Breast epithelium (tissue), 4 donors: ENCODE measurements around the gene ADCY4. TPM values are rescaled to one million over a fixed set of nuclear protein-coding genes. Genes with fewer than 3 reads are reported as not detected.

Source experiments
- DNase-seq, 2 donors: peaks; one replicate each; pipeline ENCODE4 v3.0.0-alpha.2; 2019; ENCODE audit warnings: low spot score in 2 of 2
- H3K27ac ChIP-seq, 2 donors: fragments of 200-600 bp; sonication (generic) in 1 of 2; one replicate each; pipeline ENCODE4 v1.5.1; 2016 to 2019; ENCODE audit warnings: mild to moderate bottlenecking in 1 of 2
- H3K27me3 ChIP-seq, 2 donors: fragments of 200-600 bp; sonication (generic) in 1 of 2; one replicate each; pipeline versions ENCODE4 v1.5.1 to v1.6.0; 2017 to 2019; ENCODE audit warnings: control low read depth in 1 of 2, mild to moderate bottlenecking in 1 of 2
- H3K36me3 ChIP-seq: fragments of 200-600 bp; one replicate; pipeline ENCODE4 v1.5.1; 2019
- H3K4me1 ChIP-seq, 2 donors: fragments of 200-600 bp; sonication (generic); one replicate each; pipeline ENCODE4 v1.5.1; 2016 to 2019; ENCODE audit warnings: control low read depth in 1 of 2
- H3K4me3 ChIP-seq, 3 donors: fragments of 200-600 bp; sonication (generic); 1 replicate in 2 of 3; 2 replicates in 1 of 3; pipeline ENCODE4 v1.5.1; 2016 to 2019; ENCODE audit warnings: mild to moderate bottlenecking in 3 of 3, moderate library complexity in 2 of 3
- H3K9me3 ChIP-seq, 2 donors: fragments of 200-600 bp; sonication (generic) in 1 of 2; one replicate each; pipeline ENCODE4 v1.5.1; 2016 to 2019; ENCODE audit warnings: control low read depth in 1 of 2
- POLR2A ChIP-seq: fragments of 450-650 bp; IDR thresholded peaks from one replicate; pipeline ENCODE4 v1.6.1; 2016; ENCODE audit warnings: antibody characterized with exemption, mild to moderate bottlenecking, moderate library complexity
- POLR2AphosphoS5 ChIP-seq, 3 donors: sonication (generic); formaldehyde crosslinking; IDR thresholded peaks; one replicate each; pipeline ENCODE4 v1.6.1; 2017; ENCODE audit warnings: antibody characterized with exemption in 3 of 3
- intact Hi-C: fragments of 100-400 bp; cut with DNase I; formaldehyde crosslinking; loops from one replicate; pipeline ENCODE4 v1.15.1; 2023; ENCODE audit warnings: low total_unique reads
- total RNA-seq, 3 donors: library from RNA; depleted of rRNA; stranded (reverse); fragments of >200 nt; gene quantifications; one replicate each; pipeline ENCODE4 v1.1.0, GENCODE V29; 2016
- TF ChIP-seq, protein P1 (sequence below), 3 donors: fragments of 450-650 bp; IDR thresholded peaks; one replicate each; pipeline ENCODE4 v1.5.1; 2016 to 2017; ENCODE audit warnings: antibody characterized with exemption in 3 of 3, mild to moderate bottlenecking in 3 of 3, moderate library complexity in 3 of 3

The ADCY4 gene
- total RNA-seq, 3 donors from 2014 or later: 13.8 to 60.6 (median 27.7) TPM

DNA sequence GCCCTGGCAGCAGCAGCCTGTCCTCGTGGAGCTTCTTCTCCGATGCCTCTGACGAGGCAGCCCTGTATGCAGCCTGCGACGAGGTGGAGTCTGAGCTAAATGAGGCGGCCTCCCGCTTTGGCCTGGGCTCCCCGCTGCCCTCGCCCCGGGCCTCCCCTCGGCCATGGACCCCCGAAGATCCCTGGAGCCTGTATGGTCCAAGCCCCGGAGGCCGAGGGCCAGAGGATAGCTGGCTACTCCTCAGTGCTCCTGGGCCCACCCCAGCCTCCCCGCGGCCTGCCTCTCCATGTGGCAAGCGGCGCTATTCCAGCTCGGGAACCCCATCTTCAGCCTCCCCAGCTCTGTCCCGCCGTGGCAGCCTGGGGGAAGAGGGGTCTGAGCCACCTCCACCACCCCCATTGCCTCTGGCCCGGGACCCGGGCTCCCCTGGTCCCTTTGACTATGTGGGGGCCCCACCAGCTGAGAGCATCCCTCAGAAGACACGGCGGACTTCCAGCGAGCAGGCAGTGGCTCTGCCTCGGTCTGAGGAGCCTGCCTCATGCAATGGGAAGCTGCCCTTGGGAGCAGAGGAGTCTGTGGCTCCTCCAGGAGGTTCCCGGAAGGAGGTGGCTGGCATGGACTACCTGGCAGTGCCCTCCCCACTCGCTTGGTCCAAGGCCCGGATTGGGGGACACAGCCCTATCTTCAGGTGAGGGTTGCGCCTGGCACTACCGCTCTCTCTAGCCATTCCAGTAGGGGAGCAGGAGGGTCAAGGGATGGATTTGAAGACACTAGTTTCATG lies 35.2 kb upstream of the ADCY4 start:
- H3K36me3 ChIP-seq: no peaks in the 10 kb centered on the region
- H3K27me3 ChIP-seq: no peaks in the 10 kb centered on the region
- H3K9me3 ChIP-seq: no peaks in the 10 kb centered on the region
- H3K4me1 ChIP-seq: peaks cover 4 to 5% of the 10 kb centered on the region in 2 donors
- peak overlapping the region in 2 of 3 donors; percentile 67 to 84 for H3K4me3 ChIP-seq
- no peak for DNase-seq
- TF ChIP-seq POLR2AphosphoS5 (IDR thresholded peaks at IDR 0.05) (no peak), POLR2A (no peak)
- TF ChIP-seq, protein P1, sequence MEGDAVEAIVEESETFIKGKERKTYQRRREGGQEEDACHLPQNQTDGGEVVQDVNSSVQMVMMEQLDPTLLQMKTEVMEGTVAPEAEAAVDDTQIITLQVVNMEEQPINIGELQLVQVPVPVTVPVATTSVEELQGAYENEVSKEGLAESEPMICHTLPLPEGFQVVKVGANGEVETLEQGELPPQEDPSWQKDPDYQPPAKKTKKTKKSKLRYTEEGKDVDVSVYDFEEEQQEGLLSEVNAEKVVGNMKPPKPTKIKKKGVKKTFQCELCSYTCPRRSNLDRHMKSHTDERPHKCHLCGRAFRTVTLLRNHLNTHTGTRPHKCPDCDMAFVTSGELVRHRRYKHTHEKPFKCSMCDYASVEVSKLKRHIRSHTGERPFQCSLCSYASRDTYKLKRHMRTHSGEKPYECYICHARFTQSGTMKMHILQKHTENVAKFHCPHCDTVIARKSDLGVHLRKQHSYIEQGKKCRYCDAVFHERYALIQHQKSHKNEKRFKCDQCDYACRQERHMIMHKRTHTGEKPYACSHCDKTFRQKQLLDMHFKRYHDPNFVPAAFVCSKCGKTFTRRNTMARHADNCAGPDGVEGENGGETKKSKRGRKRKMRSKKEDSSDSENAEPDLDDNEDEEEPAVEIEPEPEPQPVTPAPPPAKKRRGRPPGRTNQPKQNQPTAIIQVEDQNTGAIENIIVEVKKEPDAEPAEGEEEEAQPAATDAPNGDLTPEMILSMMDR (IDR thresholded peaks at IDR 0.05): no peak
- intact Hi-C loops: loop anchor here (2.0 to 5.0 kb wide), 2 partner anchors 38 to 61 kb away; no protein-coding TSS in a partner anchor
- peak overlapping the region; percentile 93 to 98 for H3K27ac ChIP-seq

GRCh38 chr14:24369463-24369862 lies 34.6 kb upstream of the ADCY4 start:
- peak overlapping the region in 2 of 3 donors; percentile 67 to 84 for H3K4me3 ChIP-seq
- DNase-seq: no peak
- no peaks in the 10 kb centered on the region for H3K9me3 ChIP-seq
- no peaks in the 10 kb centered on the region for H3K36me3 ChIP-seq
- H3K4me1 ChIP-seq: peaks cover 4 to 5% of the 10 kb centered on the region in 2 donors
- TF ChIP-seq POLR2A (no peak), POLR2AphosphoS5 (IDR thresholded peaks at IDR 0.05) (no peak)
- TF ChIP-seq, protein P1 (IDR thresholded peaks at IDR 0.05): no peak
- no peaks in the 10 kb centered on the region for H3K27me3 ChIP-seq
- intact Hi-C loops: loop anchor here (2.0 to 5.0 kb wide), 2 partner anchors 37 to 61 kb away; no protein-coding TSS in a partner anchor
- peak overlapping the region; percentile 93 to 98 for H3K27ac ChIP-seq

DNA sequence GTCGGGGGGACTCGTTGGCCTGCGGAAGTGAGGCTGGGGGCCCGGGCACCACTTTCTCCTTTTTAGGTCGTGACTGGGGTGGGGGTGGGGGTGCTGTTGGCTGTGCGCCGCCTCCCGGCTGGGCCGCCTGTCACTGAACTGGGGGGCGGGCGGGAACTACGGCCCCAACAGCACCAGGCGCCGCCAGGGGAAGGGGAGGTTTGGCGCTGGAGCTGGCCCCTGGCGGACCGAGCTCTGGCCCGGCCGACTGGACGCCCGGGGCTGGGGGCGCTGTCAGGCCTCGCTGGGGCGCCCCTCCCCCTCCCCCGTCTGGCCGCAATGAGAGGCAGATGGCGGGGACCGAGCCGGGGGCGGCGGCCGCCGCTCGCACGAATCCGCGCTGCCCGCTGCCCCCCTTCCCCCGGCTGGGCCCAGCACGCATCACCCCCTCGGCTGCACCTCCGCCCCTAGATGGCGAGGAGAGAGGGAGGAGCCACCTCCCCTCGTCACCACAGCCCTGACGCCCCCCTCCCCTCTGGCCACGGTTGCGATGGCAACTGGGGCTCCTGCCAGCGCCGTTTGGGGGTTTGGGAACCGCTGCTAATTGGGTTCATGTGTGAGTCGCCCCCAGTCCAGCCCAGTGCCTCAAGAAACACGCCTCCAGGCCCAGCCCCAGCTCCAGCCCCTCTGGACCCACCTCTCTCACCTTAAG lies 33.8 kb upstream of the ADCY4 start:
- no peaks in the 10 kb centered on the region for H3K27me3 ChIP-seq
- H3K4me1 ChIP-seq: peaks cover 4 to 5% of the 10 kb centered on the region in 2 donors
- no peaks in the 10 kb centered on the region for H3K36me3 ChIP-seq
- DNase-seq: peak; percentile 56 to 58
- peak overlapping the region; percentile 65 to 84 (median 67) for H3K4me3 ChIP-seq
- H3K27ac ChIP-seq: peak overlapping the region; percentile 93 to 98
- TF ChIP-seq, protein P1 (IDR thresholded peaks at IDR 0.05): no peak
- TF ChIP-seq POLR2A (no peak), POLR2AphosphoS5 (IDR thresholded peaks at IDR 0.05) (no peak)
- intact Hi-C loops: loop anchor here (2.0 to 5.0 kb wide), 2 partner anchors 36 to 62 kb away; no protein-coding TSS in a partner anchor
- H3K9me3 ChIP-seq: no peaks in the 10 kb centered on the region

DNA sequence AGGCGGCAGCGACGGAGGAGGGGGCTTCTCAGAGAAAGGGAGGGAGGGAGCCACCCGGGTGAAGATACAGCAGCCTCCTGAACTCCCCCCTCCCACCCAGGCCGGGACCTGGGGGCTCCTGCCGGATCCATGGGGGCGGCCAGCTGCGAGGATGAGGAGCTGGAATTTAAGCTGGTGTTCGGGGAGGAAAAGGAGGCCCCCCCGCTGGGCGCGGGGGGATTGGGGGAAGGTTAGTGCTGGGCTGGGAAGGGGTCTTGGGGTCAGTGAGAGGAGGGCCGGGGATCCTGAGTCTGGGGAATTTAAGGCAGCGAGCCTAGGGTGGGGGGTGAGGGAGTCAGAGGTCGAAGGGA lies 33.3 kb upstream of the ADCY4 start:
- Histone ChIP-seq H3K4me3 (peak overlapping the region; percentile 65 to 84 (median 67)), H3K27ac (peak overlapping the region; percentile 93 to 98), H3K36me3 (no peaks in the 10 kb centered on the region), H3K27me3 (no peaks in the 10 kb centered on the region), H3K4me1 (peaks cover 4 to 5% of the 10 kb centered on the region in 2 donors), H3K9me3 (no peaks in the 10 kb centered on the region)
- no peak for DNase-seq
- TF ChIP-seq, protein P1 (IDR thresholded peaks at IDR 0.05): no peak
- TF ChIP-seq POLR2A (no peak), POLR2AphosphoS5 (IDR thresholded peaks at IDR 0.05) (no peak)
- intact Hi-C loops: loop anchor here (2.0 to 5.0 kb wide), 2 partner anchors 36 to 63 kb away; no protein-coding TSS in a partner anchor
